Right atrium auricular region (tissue), 2 donors: Measurements from ENCODE around the gene KRT77. TPM values are rescaled to one million over a fixed set of nuclear protein-coding genes. Genes with fewer than 3 reads are reported as not detected.

Experiments
- DNase-seq: peaks from one replicate; pipeline ENCODE4 v3.0.0-alpha.2; 2019; ENCODE audit warnings: low spot score
- H3K27ac ChIP-seq, 2 donors: fragments of 200-600 bp; sonication (generic); 1 replicate in 1 of 2; 2 replicates in 1 of 2; pipeline ENCODE4 v1.5.1; 2016 to 2019
- H3K27me3 ChIP-seq, 2 donors: fragments of 200-600 bp; sonication (generic); one replicate each; pipeline versions ENCODE4 v1.5.1 to v1.6.0; 2017 to 2019
- H3K36me3 ChIP-seq: fragments of 200-600 bp; sonication (generic); one replicate; pipeline ENCODE4 v1.5.1; 2016
- H3K4me1 ChIP-seq, 2 donors: fragments of 200-600 bp; sonication (generic); one replicate each; pipeline versions ENCODE4 v1.5.1 to v1.6.0; 2017 to 2019
- H3K4me3 ChIP-seq, 2 donors: fragments of 200-600 bp; sonication (generic); 1 replicate in 1 of 2; 2 replicates in 1 of 2; pipeline ENCODE4 v1.5.1; 2017 to 2019; ENCODE audit warnings: mild to moderate bottlenecking in 1 of 2, moderate library complexity in 1 of 2
- H3K9me3 ChIP-seq, 2 donors: fragments of 200-600 bp; sonication (generic); one replicate each; pipeline ENCODE4 v1.5.1; 2019
- total RNA-seq, 2 donors: library from RNA; depleted of rRNA; stranded (reverse); fragments of >200 nt; gene quantifications; one replicate each; pipeline ENCODE4 v1.1.0, GENCODE V29; 2016
- TF ChIP-seq, protein P1 (sequence below), 2 donors: fragments of 200-600 bp; sonication (generic); IDR thresholded peaks; one replicate each; pipeline ENCODE4 v1.5.1; 2019; ENCODE audit warnings: antibody characterized with exemption in 2 of 2

The KRT77 gene
- total RNA-seq, 2 donors from 2014 or later, result not detected

- no peak overlapping the region for H3K4me3 ChIP-seq
- no peaks in the 10 kb centered on the region for H3K4me1 ChIP-seq
- no peak overlapping the region for H3K27ac ChIP-seq
- no peaks in the 10 kb centered on the region for H3K36me3 ChIP-seq
- DNase-seq, result no peak
- TF ChIP-seq, protein P1, sequence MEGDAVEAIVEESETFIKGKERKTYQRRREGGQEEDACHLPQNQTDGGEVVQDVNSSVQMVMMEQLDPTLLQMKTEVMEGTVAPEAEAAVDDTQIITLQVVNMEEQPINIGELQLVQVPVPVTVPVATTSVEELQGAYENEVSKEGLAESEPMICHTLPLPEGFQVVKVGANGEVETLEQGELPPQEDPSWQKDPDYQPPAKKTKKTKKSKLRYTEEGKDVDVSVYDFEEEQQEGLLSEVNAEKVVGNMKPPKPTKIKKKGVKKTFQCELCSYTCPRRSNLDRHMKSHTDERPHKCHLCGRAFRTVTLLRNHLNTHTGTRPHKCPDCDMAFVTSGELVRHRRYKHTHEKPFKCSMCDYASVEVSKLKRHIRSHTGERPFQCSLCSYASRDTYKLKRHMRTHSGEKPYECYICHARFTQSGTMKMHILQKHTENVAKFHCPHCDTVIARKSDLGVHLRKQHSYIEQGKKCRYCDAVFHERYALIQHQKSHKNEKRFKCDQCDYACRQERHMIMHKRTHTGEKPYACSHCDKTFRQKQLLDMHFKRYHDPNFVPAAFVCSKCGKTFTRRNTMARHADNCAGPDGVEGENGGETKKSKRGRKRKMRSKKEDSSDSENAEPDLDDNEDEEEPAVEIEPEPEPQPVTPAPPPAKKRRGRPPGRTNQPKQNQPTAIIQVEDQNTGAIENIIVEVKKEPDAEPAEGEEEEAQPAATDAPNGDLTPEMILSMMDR (IDR thresholded peaks at IDR 0.05), result no peak
- H3K9me3 ChIP-seq, result no peaks in the 10 kb centered on the region
- H3K27me3 ChIP-seq, result no peaks in the 10 kb centered on the region
Measured at GRCh38 chr12:52645120-52645761, 58.1 kb downstream of the KRT77 start.

DNA sequence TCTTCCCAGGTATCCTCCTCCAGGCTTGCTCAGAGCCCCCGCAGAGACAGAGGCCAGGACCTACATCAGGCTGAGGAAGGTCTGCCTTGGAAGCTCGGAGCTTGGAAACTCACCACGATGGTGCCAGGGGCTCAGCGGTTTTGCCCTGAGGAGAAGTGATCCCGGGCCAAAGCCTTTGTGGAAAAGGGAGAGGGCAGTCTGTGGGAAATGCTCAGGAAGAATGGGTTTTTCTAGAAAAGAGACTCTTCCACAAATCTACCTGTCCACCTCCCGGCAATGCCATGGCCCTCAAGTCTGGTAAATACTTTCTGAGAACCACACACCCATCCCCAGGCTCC lies 59.3 kb downstream of the KRT77 start:
- Histone ChIP-seq H3K4me1 (no peaks in the 10 kb centered on the region), H3K27ac (no peak overlapping the region), H3K27me3 (no peaks in the 10 kb centered on the region), H3K9me3 (no peaks in the 10 kb centered on the region), H3K36me3 (no peaks in the 10 kb centered on the region), H3K4me3 (no peak overlapping the region)
- TF ChIP-seq, protein P1 (IDR thresholded peaks at IDR 0.05), result no peak
- DNase-seq, result peak; percentile 38

GRCh38 chr12:52643233-52644077 lies 59.9 kb downstream of the KRT77 start:
- Histone ChIP-seq H3K4me3 (no peak overlapping the region), H3K27ac (no peak overlapping the region), H3K9me3 (no peaks in the 10 kb centered on the region), H3K36me3 (no peaks in the 10 kb centered on the region), H3K27me3 (no peaks in the 10 kb centered on the region), H3K4me1 (no peaks in the 10 kb centered on the region)
- TF ChIP-seq, protein P1 (IDR thresholded peaks at IDR 0.05), result no peak
- DNase-seq, result peak; percentile 40

- Histone ChIP-seq H3K27ac (no peak overlapping the region), H3K9me3 (no peaks in the 10 kb centered on the region), H3K36me3 (no peaks in the 10 kb centered on the region), H3K4me3 (no peak overlapping the region), H3K27me3 (no peaks in the 10 kb centered on the region), H3K4me1 (no peaks in the 10 kb centered on the region)
- peak; percentile 23 for DNase-seq
- TF ChIP-seq, protein P1 (IDR thresholded peaks at IDR 0.05), result no peak
Measured at GRCh38 chr12:52641468-52641867, 61.9 kb downstream of the KRT77 start.

Other genes with a start within 250 kb of the KRT77 start
- gene KRT6C, start 229.7 kb downstream of the KRT77 start, total RNA-seq, result not detected
- gene KRT6A, start 210.3 kb downstream of the KRT77 start, total RNA-seq, result 1 to 10 TPM in 1 of 2 donors, under 1 TPM in 1; 0.48 to 7.4 TPM
- 10 to 100 TPM in 1 of 2 donors, 1 to 10 TPM in 1; 1.4 to 12.1 TPM for gene KRT5, start 183.1 kb downstream of the KRT77 start, total RNA-seq
- not detected for gene KRT71, start 150.4 kb downstream of the KRT77 start, total RNA-seq
- 1 to 10 TPM in 1 of 2 donors, not detected in 1; 2.9 TPM for gene KRT74, start 129.7 kb downstream of the KRT77 start, total RNA-seq
- gene KRT72, start 102.1 kb downstream of the KRT77 start, total RNA-seq, result not detected
- gene KRT73, start 85.0 kb downstream of the KRT77 start, total RNA-seq, result not detected
- not detected for gene KRT2, start 51.3 kb downstream of the KRT77 start, total RNA-seq
- not detected for gene KRT1, start 23.1 kb downstream of the KRT77 start, total RNA-seq
- not detected for gene KRT76, start 73.8 kb upstream of the KRT77 start, total RNA-seq
- gene KRT3, start 92.6 kb upstream of the KRT77 start, total RNA-seq, result not detected
- not detected for gene KRT4, start 110.6 kb upstream of the KRT77 start, total RNA-seq
- not detected for gene KRT79, start 130.8 kb upstream of the KRT77 start, total RNA-seq
- gene KRT78, start 145.5 kb upstream of the KRT77 start, total RNA-seq, result not detected
- 100 to 1,000 TPM; 199 to 271 TPM for gene KRT8, start 201.6 kb upstream of the KRT77 start, total RNA-seq
- 100 to 1,000 TPM in 1 of 2 donors, 10 to 100 TPM in 1; 85.1 to 150 TPM for gene KRT18, start 245.6 kb upstream of the KRT77 start, total RNA-seq